Activated CD4-positive, CD25-positive, alpha-beta regulatory T cell treated with anti-CD3 and anti-CD28 coated beads, Interleukin-2, amount 50 U/mL, for 72 hours (primary cell): ENCODE data around the gene COLEC11.
A peak's percentile ranks its signal among the peaks of the same experiment; 100 is the strongest.

Source experiments
- DNase-seq: peaks from one replicate; pipeline ENCODE4 v3.0.0; 2021

Gene COLEC11

GRCh38 chr2:3639653-3640052 is 44.7 kb downstream of the COLEC11 start:
- DNase-seq: peak; percentile 5

DNA sequence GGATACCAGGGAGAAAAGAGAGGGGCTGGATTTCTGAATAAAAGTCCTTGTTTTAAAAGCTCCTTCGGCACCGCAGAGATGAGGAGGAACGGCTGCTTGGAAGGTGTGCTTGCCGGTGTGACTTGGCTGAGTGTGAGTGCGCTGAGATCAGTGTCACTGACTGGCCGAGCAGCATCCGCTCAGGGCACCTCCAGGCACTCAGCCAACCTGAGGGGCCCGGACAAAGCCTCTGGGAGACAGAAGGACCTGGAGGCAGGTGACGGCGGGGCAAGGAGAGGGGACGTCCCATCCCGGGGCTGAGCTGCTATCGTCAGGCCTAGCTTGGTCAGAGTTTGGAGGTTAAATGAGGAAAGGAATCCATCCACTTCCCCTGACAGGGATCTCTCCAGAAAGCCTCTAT is 46.3 kb downstream of the COLEC11 start:
- DNase-seq: peak; percentile 2

DNA sequence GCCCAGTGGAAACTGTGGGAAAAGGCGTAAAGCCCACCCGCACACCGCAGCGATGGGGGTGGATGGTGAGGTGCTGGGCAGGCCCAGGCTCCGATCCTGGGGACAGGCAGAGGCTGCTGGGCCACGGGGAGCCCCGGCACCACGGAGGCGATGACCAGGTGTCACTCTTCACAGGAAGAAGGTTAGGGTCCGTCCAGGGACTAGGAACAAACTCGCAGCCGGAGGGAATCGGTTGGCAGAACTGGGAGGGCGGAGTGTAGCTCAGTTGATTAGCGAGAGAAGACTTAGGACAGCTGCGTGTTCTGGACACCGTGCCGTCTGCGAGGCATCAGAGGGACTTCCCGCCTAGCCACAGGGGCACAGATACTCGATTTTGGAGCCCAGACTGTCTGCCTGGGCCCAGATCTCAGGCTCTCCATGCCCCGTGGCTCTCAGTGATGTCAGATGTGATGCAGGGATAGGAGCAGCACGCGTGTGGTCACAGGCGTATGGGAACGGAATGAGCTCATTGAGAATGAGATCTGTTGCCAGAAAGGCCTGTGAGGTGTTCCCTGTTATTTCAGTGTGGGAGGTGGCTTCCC is 47.0 kb downstream of the COLEC11 start:
- DNase-seq: peak; percentile 2

- DNase-seq: peak; percentile 24
Measured at GRCh38 chr2:3642521-3643215, 47.8 kb downstream of the COLEC11 start.

GRCh38 chr2:3643371-3644245 is 48.7 kb downstream of the COLEC11 start:
- DNase-seq: peak; percentile 27

DNA sequence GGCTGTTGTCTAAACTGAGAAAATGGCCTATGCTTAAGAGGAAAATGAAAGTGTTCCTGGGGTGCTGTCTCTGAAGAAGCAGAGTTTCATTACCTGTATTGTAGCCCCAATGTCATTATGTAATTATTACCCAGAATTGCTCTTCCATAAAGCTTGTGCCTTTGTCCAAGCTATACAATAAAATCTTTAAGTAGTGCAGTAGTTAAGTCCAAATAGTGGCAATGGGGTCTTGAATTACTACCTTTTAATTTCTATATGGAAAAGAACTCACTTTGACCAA is 49.3 kb downstream of the COLEC11 start:
- DNase-seq: no peak

DNA sequence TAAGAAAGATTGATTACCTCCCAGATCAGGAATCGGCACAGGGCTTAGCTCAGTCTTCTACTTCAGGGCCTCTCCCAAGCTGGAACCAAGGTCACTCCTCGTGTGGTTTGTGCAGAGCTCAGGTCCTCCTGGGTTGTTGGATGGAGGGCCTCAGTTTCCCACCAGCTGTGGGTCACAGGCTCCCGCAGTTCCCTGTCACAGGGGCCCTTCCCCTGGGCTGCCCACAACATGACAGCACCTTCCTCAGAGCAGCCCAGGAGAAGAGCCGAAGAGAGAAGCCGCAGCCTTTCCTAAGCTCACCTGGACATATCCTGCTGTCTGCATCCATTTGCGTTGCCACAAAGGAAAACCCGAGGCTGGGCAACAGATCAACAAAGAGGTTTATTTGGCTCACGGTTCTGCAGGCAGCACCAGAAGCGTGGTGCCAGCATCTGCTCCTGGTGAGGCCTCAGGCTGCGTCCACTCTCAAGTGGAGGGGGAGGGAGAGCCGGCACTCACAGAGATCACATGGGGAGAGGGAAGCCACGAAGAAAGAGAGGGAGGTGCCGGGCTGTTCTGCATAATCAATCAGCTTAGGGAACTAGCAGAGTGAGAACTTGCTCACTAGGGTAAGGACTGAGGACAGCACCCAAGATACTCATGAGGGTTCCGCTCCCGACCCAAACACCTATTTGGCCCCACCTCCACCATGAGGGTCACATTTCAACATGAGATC is 50.1 kb downstream of the COLEC11 start:
- no peak for DNase-seq

- no peak for DNase-seq
Measured at GRCh38 chr2:3645745-3646389, 51.0 kb downstream of the COLEC11 start.

DNA sequence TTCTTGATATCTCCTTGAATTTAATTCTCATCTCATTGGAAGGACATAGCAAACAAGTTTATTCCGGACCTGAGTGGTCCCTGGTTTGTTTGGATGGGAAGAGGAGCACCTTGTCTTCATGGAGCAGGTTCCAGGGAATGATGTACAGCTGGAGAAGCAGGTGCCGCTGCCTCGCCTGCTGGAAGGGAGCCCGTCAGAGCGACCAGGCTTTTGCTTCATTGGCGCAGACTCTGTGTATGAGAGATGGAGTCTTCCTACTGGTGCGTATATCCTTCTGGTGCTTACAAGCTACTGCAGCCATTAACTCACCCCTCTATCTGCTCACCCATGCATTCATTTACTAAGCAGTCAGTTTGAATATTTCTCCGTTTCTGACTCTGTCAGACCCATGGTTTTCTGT is 51.5 kb downstream of the COLEC11 start:
- DNase-seq: no peak

DNA sequence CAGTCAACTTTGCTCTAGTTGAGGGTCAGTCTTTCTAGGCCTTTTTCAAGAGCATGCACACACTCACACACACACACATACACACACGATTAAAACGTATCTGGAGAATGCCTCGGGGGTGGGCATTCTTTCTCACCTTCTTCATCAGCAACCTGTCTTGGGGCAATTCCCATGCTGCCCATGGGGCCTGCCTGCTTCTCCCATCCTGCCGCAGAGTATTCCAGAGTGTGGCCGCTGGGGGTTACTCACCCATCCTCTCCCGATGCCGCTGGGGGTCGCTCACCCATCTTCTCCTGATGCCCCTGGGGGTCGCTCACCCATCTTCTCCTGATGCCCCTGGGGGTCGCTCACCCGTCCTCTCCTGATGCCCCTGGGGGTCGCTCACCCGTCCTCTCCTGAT is 52.3 kb downstream of the COLEC11 start:
- no peak for DNase-seq

- no peak for DNase-seq
Measured at GRCh38 chr2:3647831-3648651, 53.1 kb downstream of the COLEC11 start.

GRCh38 chr2:3648652-3649177 is 53.8 kb downstream of the COLEC11 start:
- DNase-seq: no peak

DNA sequence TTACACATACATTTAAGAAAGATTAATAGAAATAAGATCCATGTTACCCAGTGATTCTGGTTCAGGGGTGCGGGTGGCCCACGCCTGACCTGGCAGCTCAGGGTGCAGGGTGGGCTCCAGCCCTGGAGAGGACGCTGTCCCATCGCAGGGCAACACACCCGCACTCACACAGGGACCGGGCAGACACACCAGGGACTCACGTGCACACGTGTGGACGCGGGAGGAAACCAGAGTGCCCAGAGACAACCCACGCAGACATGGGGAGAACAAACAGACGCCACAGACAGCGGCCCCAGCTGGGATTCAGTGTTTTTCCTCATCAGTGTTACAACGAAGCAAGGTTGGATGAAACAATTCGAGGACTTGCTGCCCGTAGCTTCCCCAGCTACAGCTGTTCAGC is 54.7 kb downstream of the COLEC11 start:
- no peak for DNase-seq

DNA sequence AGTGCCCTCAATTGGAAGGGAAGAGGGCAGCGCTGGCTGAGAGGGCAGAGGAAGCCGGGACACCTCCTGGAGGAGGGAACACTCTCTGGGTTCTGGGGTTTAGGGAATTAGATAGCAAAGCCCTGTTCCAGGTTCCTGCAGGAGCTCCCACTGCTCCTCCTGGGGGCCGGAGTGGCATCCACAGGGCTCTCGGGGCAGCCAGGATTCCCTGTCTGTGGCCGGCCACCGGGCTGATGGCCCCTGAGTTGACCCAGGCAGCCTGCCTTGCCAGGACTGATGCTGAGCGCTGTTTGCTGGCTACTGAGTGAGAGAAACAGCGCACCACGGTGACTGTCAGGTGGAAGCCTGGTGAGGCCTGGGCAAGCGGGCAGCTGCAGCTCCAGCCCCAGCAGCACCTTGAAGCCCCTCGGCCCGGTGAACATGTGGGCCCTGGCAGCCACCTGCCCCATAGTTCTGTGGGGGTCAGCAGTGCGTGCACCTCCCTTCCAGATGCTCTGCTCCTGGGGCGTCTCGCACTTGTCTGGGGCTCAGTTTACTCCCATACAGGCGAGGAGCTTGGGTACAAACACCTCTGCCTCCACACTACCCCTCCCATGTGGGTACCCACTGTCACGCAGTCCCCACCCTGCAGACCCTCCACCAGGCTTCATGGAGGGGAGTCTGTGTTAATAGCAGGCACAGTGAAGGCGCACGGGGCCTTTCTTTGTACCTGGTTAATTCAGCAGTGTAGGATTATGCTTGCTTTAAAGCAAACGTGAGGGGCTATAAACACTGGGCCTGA is 55.4 kb downstream of the COLEC11 start:
- DNase-seq: no peak

DNA sequence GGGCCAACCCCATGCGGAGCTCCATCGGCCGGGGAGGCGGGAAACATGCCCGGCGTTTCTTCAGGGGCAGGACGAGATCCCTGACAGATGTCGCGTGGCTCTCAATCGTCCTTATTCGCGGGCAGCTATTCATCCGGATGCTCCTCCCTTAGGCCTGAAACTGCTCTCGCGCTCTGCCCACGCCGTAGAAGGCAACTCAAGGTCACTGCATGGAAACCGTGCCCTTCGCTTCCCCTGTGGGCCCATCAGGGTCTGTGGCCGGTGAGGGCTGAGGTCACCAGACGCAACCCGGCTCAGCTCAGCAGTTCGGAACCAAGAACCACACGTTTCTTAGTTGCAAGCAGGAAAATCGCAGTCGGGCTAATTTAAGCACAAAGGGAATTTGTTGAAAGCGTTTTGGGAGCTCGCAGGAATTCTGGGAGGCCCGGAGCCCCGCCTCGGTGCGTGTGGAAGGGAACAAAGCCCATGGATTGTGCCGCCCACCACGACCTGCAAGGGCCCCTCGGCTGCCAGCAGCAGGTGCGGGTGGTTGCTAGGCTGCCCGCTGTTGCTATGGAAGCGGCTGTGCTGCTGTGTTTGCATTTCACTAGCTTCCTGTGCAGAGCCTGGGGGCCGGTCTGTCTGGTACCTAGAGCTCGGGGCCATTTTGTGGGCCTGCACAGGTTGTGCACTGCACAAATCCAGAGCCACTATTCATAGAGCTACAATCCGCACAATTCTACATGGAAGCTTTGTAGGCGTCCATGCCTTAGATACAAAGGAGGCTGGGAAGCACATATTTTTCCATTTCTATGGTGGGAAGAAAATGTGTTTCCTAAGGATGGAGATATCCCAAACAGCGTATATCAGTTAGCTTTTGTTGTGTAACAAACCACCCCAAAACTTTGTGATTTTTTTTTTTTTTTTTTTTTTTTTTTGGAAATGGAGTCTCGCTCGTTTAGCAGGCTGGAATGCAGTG is 57.1 kb downstream of the COLEC11 start:
- DNase-seq: peak; percentile 59

GRCh38 chr2:3652896-3653625 is 58.1 kb downstream of the COLEC11 start:
- DNase-seq: no peak

DNA sequence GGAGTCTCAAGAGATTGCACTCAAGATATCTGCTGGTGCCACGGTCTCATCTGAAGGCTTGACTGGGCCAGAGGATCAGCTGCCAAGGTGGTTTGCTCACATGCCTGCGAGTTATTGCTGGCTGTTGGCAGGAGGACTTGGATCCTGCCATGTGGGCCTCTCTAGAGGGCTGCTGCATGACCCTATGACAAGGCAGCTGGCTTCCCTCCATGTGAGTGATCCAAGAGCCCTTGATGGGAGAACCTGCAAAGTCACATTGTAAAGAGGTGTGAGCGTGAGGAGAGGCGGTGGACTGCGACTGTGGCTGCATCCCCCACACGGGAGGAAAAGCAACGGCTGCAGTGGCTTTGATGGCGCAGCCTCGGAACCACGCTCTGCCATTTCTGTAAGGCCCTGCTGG is 59.1 kb downstream of the COLEC11 start:
- no peak for DNase-seq

DNA sequence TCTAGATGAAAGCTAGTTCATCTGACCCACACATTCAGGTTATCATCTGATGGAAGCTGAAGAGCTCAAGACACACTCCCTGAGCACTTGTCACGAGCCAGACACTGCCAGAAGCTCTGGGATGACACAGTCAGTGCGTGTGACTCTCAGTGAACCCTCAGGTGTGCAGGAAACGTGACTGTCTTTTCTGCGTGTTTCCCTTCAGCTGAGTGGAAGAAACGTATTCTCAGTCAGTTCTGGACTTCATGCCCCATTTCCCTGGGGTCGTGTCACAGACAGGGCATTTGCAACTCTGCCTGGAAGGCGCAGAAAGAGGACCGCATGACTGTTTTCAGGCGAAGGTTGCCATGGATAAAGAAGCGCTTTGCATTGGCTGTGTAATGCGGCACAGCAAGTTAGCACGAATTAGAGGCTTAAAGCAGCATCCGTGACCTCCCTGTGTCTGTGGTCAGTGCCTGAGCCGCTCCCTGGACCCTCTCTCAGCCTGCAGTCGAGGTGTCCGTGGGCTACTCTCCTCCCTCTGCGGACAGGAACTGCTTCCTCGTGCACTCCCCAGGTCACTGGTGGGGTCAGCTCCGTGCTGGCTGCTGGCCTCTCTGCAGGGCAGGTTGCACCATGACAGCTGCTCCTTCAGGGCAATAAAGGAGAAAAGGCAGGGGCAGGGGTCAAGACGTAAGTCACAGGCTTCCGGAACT is 59.8 kb downstream of the COLEC11 start:
- DNase-seq: no peak
